A673 (cell line): ENCODE data around the gene OPTC.

ENCODE experiments used
- CTCF ChIP-seq: fragments of 300-800, 200-600 bp; sonication (generic); conservative IDR thresholded peaks from 2 replicates; pipeline ENCODE4 v1.5.1; 2017; ENCODE audit warnings: low read depth, mild to moderate bottlenecking, antibody characterized with exemption, low read length, moderate library complexity, mixed read lengths
- EZH2 ChIP-seq: fragments of 200-600 bp; sonication (generic); IDR thresholded peaks from 2 replicates; pipeline ENCODE4 v1.6.1; 2017; ENCODE audit warnings: borderline replicate concordance, low read depth, mild to moderate bottlenecking, mixed read lengths, antibody characterized with exemption, low read length; ENCODE audit not compliant: poor library complexity, severe bottlenecking

- TF ChIP-seq EZH2 (no peak), CTCF (no peak)
Measured at GRCh38 chr1:203518541-203518940, 24.6 kb downstream of the OPTC start.
